ENCODE results near the gene AATK. TPM values are rescaled to one million over a fixed set of nuclear protein-coding genes. Genes with fewer than 3 reads are reported as not detected.

Gene AATK
- polyA plus RNA-seq, 1 donor (not counting 4 experiments of a cell fraction or from before 2014, with no cell fraction given): 0.16 TPM

DNA sequence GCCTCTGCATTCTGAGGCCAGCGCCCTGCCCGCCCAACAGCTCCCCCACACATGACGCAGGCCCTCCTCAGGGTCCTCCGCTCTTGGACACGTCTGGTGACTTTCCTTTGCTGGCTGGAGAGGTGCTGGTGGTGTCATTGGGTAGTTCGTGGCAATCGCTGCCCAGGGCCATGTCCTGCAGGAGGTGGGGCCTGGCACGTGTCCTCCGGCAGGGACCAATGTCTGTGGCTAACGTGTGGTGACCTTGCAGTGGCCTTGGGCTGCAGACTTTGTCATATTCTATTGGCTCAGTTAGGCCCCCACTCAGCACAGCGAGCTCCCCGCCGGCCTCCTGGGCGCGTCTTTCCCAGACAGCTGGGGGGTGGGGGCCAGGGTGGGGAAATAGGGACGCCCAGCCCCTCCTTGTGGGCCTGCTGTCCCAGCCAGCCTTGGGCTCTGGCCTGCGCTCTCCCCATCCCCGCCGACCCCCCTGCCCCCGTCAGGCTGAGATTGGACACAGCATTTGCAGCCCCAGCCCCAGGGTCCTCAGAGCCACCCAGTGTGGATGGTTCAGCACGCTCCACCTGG lies 52.8 kb downstream of the AATK start:
- dilution Hi-C loops (cut with MboI; ENCODE audit: extremely low pct_ligation_motif_present, low sequenced_read_pairs): no loop called here
- Histone ChIP-seq H3K4me2 (ENCODE audit: control insufficient read depth, extremely low read depth, insufficient read depth, low read depth, low read length) (no peak overlapping the region), H2AFZ (ENCODE audit: control insufficient read depth, low read length) (no peak overlapping the region), H3K4me3 (ENCODE audit: control insufficient read depth in 2 of 3, extremely low read depth in 1 of 3, insufficient read depth in 2 of 3, low read depth in 1 of 3, low read length in 3 of 3) (no peak overlapping the region), H3K79me2 (ENCODE audit: control insufficient read depth, insufficient read depth, low read length) (no peaks in the 10 kb centered on the region), H3K9me1 (ENCODE audit: control insufficient read depth, extremely low read depth, insufficient read depth, low read length) (no peaks in the 10 kb centered on the region), H4K20me1 (ENCODE audit: control insufficient read depth, extremely low read depth, insufficient read depth, low read length) (peaks cover 9% of the 10 kb centered on the region), H3K9ac (ENCODE audit: control insufficient read depth, extremely low read depth, insufficient read depth, low read length) (no peak overlapping the region), H3K27ac (ENCODE audit: control insufficient read depth, insufficient read depth, low read length) (no peak overlapping the region), H3K36me3 (ENCODE audit: control insufficient read depth in 2 of 2, extremely low read depth in 1 of 2, insufficient read depth in 2 of 2, low read length in 2 of 2) (peaks cover 12 to 33% of the 10 kb centered on the region in 2 experiments), H3K27me3 (ENCODE audit: control insufficient read depth, extremely low read depth, insufficient read depth, low read length) (no peaks in the 10 kb centered on the region), H3K9me3 (ENCODE audit: control insufficient read depth, low read depth, low read length) (no peaks in the 10 kb centered on the region), H3K4me1 (ENCODE audit: control insufficient read depth, extremely low read depth, insufficient read depth, low read length) (peaks cover 4% of the 10 kb centered on the region)
- TF ChIP-seq, protein P1, sequence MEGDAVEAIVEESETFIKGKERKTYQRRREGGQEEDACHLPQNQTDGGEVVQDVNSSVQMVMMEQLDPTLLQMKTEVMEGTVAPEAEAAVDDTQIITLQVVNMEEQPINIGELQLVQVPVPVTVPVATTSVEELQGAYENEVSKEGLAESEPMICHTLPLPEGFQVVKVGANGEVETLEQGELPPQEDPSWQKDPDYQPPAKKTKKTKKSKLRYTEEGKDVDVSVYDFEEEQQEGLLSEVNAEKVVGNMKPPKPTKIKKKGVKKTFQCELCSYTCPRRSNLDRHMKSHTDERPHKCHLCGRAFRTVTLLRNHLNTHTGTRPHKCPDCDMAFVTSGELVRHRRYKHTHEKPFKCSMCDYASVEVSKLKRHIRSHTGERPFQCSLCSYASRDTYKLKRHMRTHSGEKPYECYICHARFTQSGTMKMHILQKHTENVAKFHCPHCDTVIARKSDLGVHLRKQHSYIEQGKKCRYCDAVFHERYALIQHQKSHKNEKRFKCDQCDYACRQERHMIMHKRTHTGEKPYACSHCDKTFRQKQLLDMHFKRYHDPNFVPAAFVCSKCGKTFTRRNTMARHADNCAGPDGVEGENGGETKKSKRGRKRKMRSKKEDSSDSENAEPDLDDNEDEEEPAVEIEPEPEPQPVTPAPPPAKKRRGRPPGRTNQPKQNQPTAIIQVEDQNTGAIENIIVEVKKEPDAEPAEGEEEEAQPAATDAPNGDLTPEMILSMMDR (optimal IDR thresholded peaks at IDR 0.05 in 1 of 3, IDR thresholded peaks at IDR 0.05 in 1 of 3, conservative IDR thresholded peaks at IDR 0.05 in 1 of 3; ENCODE audit: extremely low read depth in 1 of 3, insufficient read depth in 2 of 3, low read length in 3 of 3): no peak
- no peak for TF ChIP-seq EZH2 (IDR thresholded peaks at IDR 0.05; ENCODE audit: low read length)
- DNase-seq (ENCODE audit: low read depth, low spot score) (no peak), FAIRE-seq (no peak)

DNA sequence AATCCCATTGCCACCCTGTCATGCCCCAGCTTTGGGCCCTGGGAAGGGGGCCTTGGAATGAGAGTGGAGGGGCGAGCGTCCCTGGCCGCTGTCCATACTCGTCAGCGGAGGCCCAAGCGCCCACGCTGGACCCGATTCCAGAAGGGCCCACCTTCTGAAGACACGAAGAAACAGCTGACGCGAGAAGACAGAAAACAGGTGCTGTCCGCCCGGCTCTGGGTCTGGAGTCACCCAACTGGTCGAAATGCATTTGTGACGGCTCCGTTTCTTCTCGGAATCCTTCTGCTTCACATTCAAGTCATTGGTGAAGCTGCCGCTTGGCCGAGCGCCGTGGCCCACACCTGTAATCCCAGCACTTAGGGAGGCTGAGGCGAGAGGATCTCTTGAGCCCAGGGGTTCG lies 53.6 kb downstream of the AATK start:
- dilution Hi-C loops (cut with MboI; ENCODE audit: extremely low pct_ligation_motif_present, low sequenced_read_pairs): no loop called here
- H3K4me1 ChIP-seq (ENCODE audit: control insufficient read depth, extremely low read depth, insufficient read depth, low read length): peaks cover 3% of the 10 kb centered on the region
- FAIRE-seq (no peak), DNase-seq (ENCODE audit: low read depth, low spot score) (no peak)
- TF ChIP-seq EZH2 (IDR thresholded peaks at IDR 0.05; ENCODE audit: low read length): no peak
- TF ChIP-seq, protein P1 (optimal IDR thresholded peaks at IDR 0.05 in 1 of 3, IDR thresholded peaks at IDR 0.05 in 1 of 3, conservative IDR thresholded peaks at IDR 0.05 in 1 of 3; ENCODE audit: extremely low read depth in 1 of 3, insufficient read depth in 2 of 3, low read length in 3 of 3): no peak
- H3K36me3 ChIP-seq (ENCODE audit: control insufficient read depth in 2 of 2, extremely low read depth in 1 of 2, insufficient read depth in 2 of 2, low read length in 2 of 2): peaks cover 12 to 36% of the 10 kb centered on the region in 2 experiments
- peaks cover 9% of the 10 kb centered on the region for H4K20me1 ChIP-seq (ENCODE audit: control insufficient read depth, extremely low read depth, insufficient read depth, low read length)
- no peak overlapping the region for H3K27ac ChIP-seq (ENCODE audit: control insufficient read depth, insufficient read depth, low read length)
- no peak overlapping the region for H3K9ac ChIP-seq (ENCODE audit: control insufficient read depth, extremely low read depth, insufficient read depth, low read length)
- no peaks in the 10 kb centered on the region for H3K9me3 ChIP-seq (ENCODE audit: control insufficient read depth, low read depth, low read length)
- no peak overlapping the region for H3K4me3 ChIP-seq (ENCODE audit: control insufficient read depth in 2 of 3, extremely low read depth in 1 of 3, insufficient read depth in 2 of 3, low read depth in 1 of 3, low read length in 3 of 3)
- no peaks in the 10 kb centered on the region for H3K27me3 ChIP-seq (ENCODE audit: control insufficient read depth, extremely low read depth, insufficient read depth, low read length)
- H3K79me2 ChIP-seq (ENCODE audit: control insufficient read depth, insufficient read depth, low read length): no peaks in the 10 kb centered on the region
- no peaks in the 10 kb centered on the region for H3K9me1 ChIP-seq (ENCODE audit: control insufficient read depth, extremely low read depth, insufficient read depth, low read length)
- H3K4me2 ChIP-seq (ENCODE audit: control insufficient read depth, extremely low read depth, insufficient read depth, low read depth, low read length): no peak overlapping the region
- H2AFZ ChIP-seq (ENCODE audit: control insufficient read depth, low read length): no peak overlapping the region

Measured in keratinocyte (primary cell).